H9 (cell line): ENCODE data around the gene CTAG2. TPM values are rescaled to one million over a fixed set of nuclear protein-coding genes. Genes with fewer than 3 reads are reported as not detected.

ENCODE experiments used
- DNase-seq: peaks from one replicate; pipeline ENCODE4 v3.0.0-alpha.2; 2017
- H2AFZ ChIP-seq: one replicate; pipeline ENCODE4 v1.6.1; 2013; ENCODE audit warnings: mild to moderate bottlenecking, low read length, control low read depth, moderate library complexity
- H2AK5ac ChIP-seq: 2 replicates; pipeline ENCODE4 v1.6.1; 2013; ENCODE audit warnings: low read length, control low read depth, mixed read lengths; ENCODE audit not compliant: insufficient read length
- H2BK120ac ChIP-seq: one replicate; pipeline ENCODE4 v1.6.1; 2013; ENCODE audit warnings: low read depth, mild to moderate bottlenecking, low read length, control low read depth, inconsistent platforms; ENCODE audit not compliant: poor library complexity, severe bottlenecking
- H2BK12ac ChIP-seq: 2 replicates; pipeline ENCODE4 v1.6.1; 2013; ENCODE audit warnings: low read length, control low read depth, mixed read lengths, low read depth; ENCODE audit not compliant: insufficient read length
- H2BK15ac ChIP-seq: 2 replicates; pipeline ENCODE4 v1.6.1; 2013; ENCODE audit warnings: low read depth, low read length, control low read depth
- H2BK20ac ChIP-seq: one replicate; pipeline ENCODE4 v1.6.1; 2013; ENCODE audit warnings: low read depth, mild to moderate bottlenecking, low read length, control low read depth, inconsistent platforms; ENCODE audit not compliant: poor library complexity, severe bottlenecking
- H2BK5ac ChIP-seq: 2 replicates; pipeline ENCODE4 v1.6.1; 2013; ENCODE audit warnings: low read length, control low read depth, mixed read lengths; ENCODE audit not compliant: insufficient read length
- H3K14ac ChIP-seq: 2 replicates; pipeline ENCODE4 v1.6.1; 2013; ENCODE audit warnings: low read length, control low read depth; ENCODE audit not compliant: insufficient read depth
- H3K18ac ChIP-seq: 2 replicates; pipeline ENCODE4 v1.6.1; 2013; ENCODE audit warnings: low read depth, mild to moderate bottlenecking, mixed read lengths, low read length, control low read depth; ENCODE audit not compliant: insufficient read length
- H3K23ac ChIP-seq: 2 replicates; pipeline ENCODE4 v1.6.1; 2013; ENCODE audit warnings: low read length, control low read depth, mixed read lengths, low read depth; ENCODE audit not compliant: insufficient read length
- H3K23me2 ChIP-seq: 2 replicates; pipeline ENCODE4 v1.6.1; 2013; ENCODE audit warnings: low read depth, mild to moderate bottlenecking, mixed read lengths, low read length, control low read depth; ENCODE audit not compliant: insufficient read length, poor library complexity, severe bottlenecking
- H3K27ac ChIP-seq: 2 replicates; pipeline ENCODE4 v1.5.1; 2013; ENCODE audit warnings: low read length, control low read depth, mixed read lengths, low read depth; ENCODE audit not compliant: insufficient read length
- H3K27me3 ChIP-seq: 2 replicates; pipeline ENCODE4 v1.6.1; 2013; ENCODE audit warnings: low read length, control low read depth, inconsistent platforms; ENCODE audit not compliant: insufficient read depth
- H3K4ac ChIP-seq: 2 replicates; pipeline ENCODE4 v1.6.1; 2013; ENCODE audit warnings: low read depth, mild to moderate bottlenecking, control low read depth, inconsistent platforms, low read length, moderate library complexity
- H3K4me1 ChIP-seq: 2 replicates; pipeline ENCODE4 v1.6.1; 2013; ENCODE audit warnings: low read length, control low read depth, inconsistent platforms; ENCODE audit not compliant: insufficient read depth
- H3K4me2 ChIP-seq: 2 replicates; pipeline ENCODE4 v1.6.1; 2013; ENCODE audit warnings: low read length, control low read depth, mixed read lengths; ENCODE audit not compliant: insufficient read length, insufficient read depth
- H3K56ac ChIP-seq: 2 replicates; pipeline ENCODE4 v1.6.1; 2013; ENCODE audit warnings: low read depth, mild to moderate bottlenecking, mixed read lengths, low read length, control low read depth; ENCODE audit not compliant: insufficient read length
- H3K79me1 ChIP-seq: 2 replicates; pipeline ENCODE4 v1.6.1; 2013; ENCODE audit warnings: low read depth, mild to moderate bottlenecking, moderate library complexity, low read length, control low read depth, inconsistent platforms; ENCODE audit not compliant: insufficient read depth, poor library complexity, severe bottlenecking
- H3K79me2 ChIP-seq: 2 replicates; pipeline ENCODE4 v1.6.1; 2013; ENCODE audit warnings: low read length, control low read depth, inconsistent platforms; ENCODE audit not compliant: insufficient read depth
- H3K9ac ChIP-seq: 2 replicates; pipeline ENCODE4 v1.6.1; 2013; ENCODE audit warnings: low read length, control low read depth, mixed read lengths; ENCODE audit not compliant: insufficient read length; ENCODE audit errors: extremely low read depth
- H3K9me3 ChIP-seq: one replicate; pipeline ENCODE4 v1.6.1; 2013; ENCODE audit warnings: low read depth, low read length, inconsistent platforms; ENCODE audit not compliant: control insufficient read depth
- H3T11ph ChIP-seq: one replicate; pipeline ENCODE4 v1.6.1; 2013; ENCODE audit warnings: mild to moderate bottlenecking, low read length, control low read depth, inconsistent platforms
- H4K20me1 ChIP-seq: one replicate; pipeline ENCODE4 v1.6.1; 2013; ENCODE audit not compliant: control insufficient read depth, insufficient read length, insufficient read depth
- H4K5ac ChIP-seq: 2 replicates; pipeline ENCODE4 v1.6.1; 2013; ENCODE audit warnings: low read depth, mild to moderate bottlenecking, mixed read lengths, low read length, control low read depth; ENCODE audit not compliant: insufficient read length
- H4K8ac ChIP-seq: replicated peaks from 2 replicates; pipeline ENCODE4 v1.6.1; 2013; ENCODE audit warnings: low read length, control low read depth, mixed read lengths, low read depth; ENCODE audit not compliant: insufficient read length
- H4K91ac ChIP-seq: 2 replicates; pipeline ENCODE4 v1.6.1; 2013; ENCODE audit warnings: low read depth, mild to moderate bottlenecking, moderate library complexity, mixed read lengths, low read length, control low read depth; ENCODE audit not compliant: insufficient read length
- H3K27ac Mint-ChIP-seq, 3 experiments: 2 replicates in 2 of 3; 3 replicates in 1 of 3; pipeline ENCODE4 v1.8.0; 2020 to 2021; ENCODE audit warnings: mixed read lengths in 3 of 3, mild to moderate bottlenecking in 1 of 3, moderate library complexity in 1 of 3
- H3K27me3 Mint-ChIP-seq: 2 replicates; pipeline ENCODE4 v1.8.0; 2021; ENCODE audit warnings: low read depth, mild to moderate bottlenecking, moderate library complexity, mixed read lengths
- H3K36me3 Mint-ChIP-seq, 3 experiments: 2 replicates in 2 of 3; 3 replicates in 1 of 3; pipeline ENCODE4 v1.8.0; 2020 to 2021; ENCODE audit warnings: low read depth in 3 of 3, mixed read lengths in 3 of 3; ENCODE audit not compliant: insufficient read depth in 1 of 3
- H3K4me1 Mint-ChIP-seq, 2 experiments: 2 replicates each; pipeline ENCODE4 v1.8.0; 2020; ENCODE audit warnings: mixed read lengths in 2 of 2
- H3K4me3 Mint-ChIP-seq, 2 experiments: 2 replicates in 1 of 2; 3 replicates in 1 of 2; pipeline ENCODE4 v1.8.0; 2020 to 2021; ENCODE audit warnings: mild to moderate bottlenecking in 2 of 2, mixed read lengths in 2 of 2, moderate library complexity in 1 of 2
- H3K9me3 Mint-ChIP-seq, 2 experiments: 2 replicates in 1 of 2; 3 replicates in 1 of 2; pipeline ENCODE4 v1.8.0; 2020; ENCODE audit warnings: mild to moderate bottlenecking in 2 of 2, mixed read lengths in 2 of 2, moderate library complexity in 1 of 2
- WGBS: extraction: QIAGEN DNeasy Blood & Tissue Kit; methylation state at CpG from one replicate; pipeline ENCODE4 v1.1.7; 2013; ENCODE audit warnings: missing lambda C conversion rate, low lambda C conversion rate, mixed read lengths; ENCODE audit not compliant: insufficient read length; ENCODE audit errors: extremely low coverage; 5-methylcytosine and 5-hydroxymethylcytosine counted together
- total RNA-seq: library from RNA; stranded (reverse); gene quantifications from 2 replicates; pipeline ENCODE4 v1.2.1, GENCODE V29; 2021
- TF ChIP-seq, protein P1 (sequence below): fragments of 200-600 bp; sonication (generic); conservative IDR thresholded peaks from 3 replicates; pipeline ENCODE4 v1.8.0; 2021; ENCODE audit warnings: antibody characterized with exemption, mild to moderate bottlenecking

CTAG2 gene
- total RNA-seq, 1 experiment from 2014 or later: not detected

DNA sequence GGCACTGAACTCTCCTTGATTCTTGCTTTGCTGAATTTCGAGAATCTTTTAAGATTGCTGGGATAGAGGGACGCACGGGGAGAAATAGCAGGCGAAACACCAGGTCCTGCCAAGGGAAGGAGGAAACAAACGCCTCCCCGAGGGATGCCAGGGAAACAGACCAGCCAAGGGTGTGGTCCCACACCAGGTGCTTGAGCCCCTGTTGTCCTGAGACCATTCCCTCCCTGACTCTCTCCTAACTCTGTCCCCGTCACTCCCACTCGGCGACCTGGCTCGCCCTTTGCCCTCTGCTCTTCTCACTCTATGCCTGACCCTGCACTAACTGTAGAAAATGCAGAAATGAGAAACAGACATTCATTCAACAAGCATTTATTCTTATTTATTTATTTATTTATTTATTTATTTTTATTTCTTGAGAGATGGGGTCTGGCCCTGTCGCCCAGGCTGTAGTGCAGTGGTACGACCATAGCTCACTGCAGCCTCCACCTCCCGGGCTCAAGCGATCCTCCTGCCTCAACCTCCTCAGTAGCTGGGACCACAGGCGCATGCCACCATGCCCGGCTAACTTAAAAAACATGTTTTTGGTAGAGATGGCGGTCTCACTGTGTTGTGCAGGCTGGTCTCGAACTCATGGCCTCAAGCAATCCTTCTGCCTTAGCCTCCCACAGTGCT lies 50.5 kb downstream of the CTAG2 start:
- Histone ChIP-seq H2BK120ac (no peak overlapping the region), H3T11ph (no peak overlapping the region), H2AFZ (no peak overlapping the region), H3K23me2 (no peaks in the 10 kb centered on the region), H3K18ac (no peak overlapping the region), H4K8ac (no peak overlapping the region), H2BK5ac (no peak overlapping the region), H4K20me1 (no peaks in the 10 kb centered on the region), H4K91ac (no peak overlapping the region), H3K27me3 (no peaks in the 10 kb centered on the region), H2BK15ac (no peak overlapping the region), H2BK12ac (no peak overlapping the region), H3K4me1 (no peaks in the 10 kb centered on the region), H4K5ac (no peak overlapping the region), H2BK20ac (no peak overlapping the region), H3K4me2 (no peak overlapping the region), H3K4ac (no peak overlapping the region), H3K23ac (no peak overlapping the region), H3K79me1 (no peaks in the 10 kb centered on the region), H3K9ac (no peak overlapping the region), H3K14ac (no peak overlapping the region), H3K9me3 (peaks cover 59% of the 10 kb centered on the region), H3K56ac (no peak overlapping the region), H3K79me2 (no peaks in the 10 kb centered on the region), H2AK5ac (no peak overlapping the region), H3K27ac (no peak overlapping the region)
- Mint-ChIP-seq H3K4me1 (peaks cover 7 to 10% of the 10 kb centered on the region in 2 experiments), H3K4me3 (peak overlapping the region in 1 of 2 experiments; percentile 57; a peak in 2 of 5 replicates), H3K36me3 (peaks cover 4 to 9% (median 5%) of the 10 kb centered on the region in 3 experiments), H3K27ac (no peak overlapping the region), H3K9me3 (peaks cover 73% of the 10 kb centered on the region in 2 experiments), H3K27me3 (peaks cover 2% of the 10 kb centered on the region)
- no CpG with 5 or more reads among the region's 18 CpGs for WGBS
- DNase-seq: no peak
- TF ChIP-seq, protein P1, sequence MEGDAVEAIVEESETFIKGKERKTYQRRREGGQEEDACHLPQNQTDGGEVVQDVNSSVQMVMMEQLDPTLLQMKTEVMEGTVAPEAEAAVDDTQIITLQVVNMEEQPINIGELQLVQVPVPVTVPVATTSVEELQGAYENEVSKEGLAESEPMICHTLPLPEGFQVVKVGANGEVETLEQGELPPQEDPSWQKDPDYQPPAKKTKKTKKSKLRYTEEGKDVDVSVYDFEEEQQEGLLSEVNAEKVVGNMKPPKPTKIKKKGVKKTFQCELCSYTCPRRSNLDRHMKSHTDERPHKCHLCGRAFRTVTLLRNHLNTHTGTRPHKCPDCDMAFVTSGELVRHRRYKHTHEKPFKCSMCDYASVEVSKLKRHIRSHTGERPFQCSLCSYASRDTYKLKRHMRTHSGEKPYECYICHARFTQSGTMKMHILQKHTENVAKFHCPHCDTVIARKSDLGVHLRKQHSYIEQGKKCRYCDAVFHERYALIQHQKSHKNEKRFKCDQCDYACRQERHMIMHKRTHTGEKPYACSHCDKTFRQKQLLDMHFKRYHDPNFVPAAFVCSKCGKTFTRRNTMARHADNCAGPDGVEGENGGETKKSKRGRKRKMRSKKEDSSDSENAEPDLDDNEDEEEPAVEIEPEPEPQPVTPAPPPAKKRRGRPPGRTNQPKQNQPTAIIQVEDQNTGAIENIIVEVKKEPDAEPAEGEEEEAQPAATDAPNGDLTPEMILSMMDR: no peak
